NB4 (cell line): ENCODE data around the gene TTC33.

Experiments
- DNase-seq: peaks from one replicate; pipeline ENCODE4 v3.0.0; 2010; ENCODE audit warnings: low read depth
- H3K4me3 ChIP-seq: one replicate; pipeline ENCODE4 v1.5.1; 2011; ENCODE audit warnings: mild to moderate bottlenecking, low read depth, low read length, moderate library complexity
- CTCF ChIP-seq: IDR thresholded peaks from one replicate; pipeline ENCODE4 v1.5.1; 2012; ENCODE audit warnings: low read depth, low read length
- MAX ChIP-seq: IDR thresholded peaks from 2 replicates; pipeline ENCODE4 v1.6.1; 2011; ENCODE audit warnings: low read depth, low read length
- MYC ChIP-seq: IDR thresholded peaks from 2 replicates; pipeline ENCODE4 v1.6.1; 2011; ENCODE audit warnings: low read depth, low read length
- POLR2A ChIP-seq: IDR thresholded peaks from 2 replicates; pipeline ENCODE4 v1.6.1; 2011; ENCODE audit warnings: mild to moderate bottlenecking; ENCODE audit not compliant: insufficient read length; ENCODE audit errors: extremely low read depth

The TTC33 gene

GRCh38 chr5:40679148-40679912, 76.4 kb downstream of the TTC33 start:
- DNase-seq, result peak; percentile 95
- peak; percentile 76 for TF ChIP-seq POLR2A
- no peak for TF ChIP-seq CTCF
- peak; percentile 89 for TF ChIP-seq MYC
- TF ChIP-seq MAX, result peak; percentile 68

GRCh38 chr5:40678460-40679147, 77.2 kb downstream of the TTC33 start:
- peak; percentile 18 for DNase-seq
- TF ChIP-seq POLR2A, result no peak
- TF ChIP-seq CTCF, result no peak
- no peak for TF ChIP-seq MYC

More at GRCh38 chr5:40679148-40679912, 76.4 kb downstream of the TTC33 start:
- H3K4me3 ChIP-seq, result peak overlapping the region; percentile 75

GRCh38 chr5:40678026-40678425, 77.7 kb downstream of the TTC33 start:
- TF ChIP-seq CTCF (no peak), MYC (peak; percentile 50), MAX (peak; percentile 59), POLR2A (no peak)
- H3K4me3 ChIP-seq, result peak overlapping the region; percentile 75
- peak; percentile 65 for DNase-seq

More at GRCh38 chr5:40678460-40679147, 77.2 kb downstream of the TTC33 start:
- peak overlapping the region; percentile 75 for H3K4me3 ChIP-seq

GRCh38 chr5:40677456-40677855, 78.3 kb downstream of the TTC33 start:
- TF ChIP-seq MYC (no peak), CTCF (no peak), POLR2A (no peak), MAX (no peak)
- no peak for DNase-seq
- H3K4me3 ChIP-seq, result no peak overlapping the region

- no peak overlapping the region for H3K4me3 ChIP-seq
- TF ChIP-seq MAX (peak; percentile 25; the same call in 1 of the 2 replicates), CTCF (no peak), POLR2A (no peak), MYC (no peak)
- peak; percentile 19 for DNase-seq
Observed at GRCh38 chr5:40676613-40677343, 79.0 kb downstream of the TTC33 start.
